GM23338 (cell line): Measurements from ENCODE around the gene CDKN1A. TPM values are rescaled to one million over a fixed set of nuclear protein-coding genes. Genes with fewer than 3 reads are reported as not detected.

Experiments
- ATAC-seq: fragments of 200-7000 bp; cut with Tn5 transposase; 3 replicates; pipeline ENCODE4 v1.9.1; 2020
- DNase-seq: peaks from one replicate; pipeline ENCODE4 v3.0.0-alpha.2; 2015; ENCODE audit warnings: low spot score
- H2AFZ ChIP-seq: fragments of 200-600 bp; sonication (generic); 2 replicates; pipeline ENCODE4 v1.8.0; 2016; ENCODE audit warnings: antibody characterized with exemption, mild to moderate bottlenecking, moderate library complexity
- H3F3A ChIP-seq: fragments of 200-600 bp; sonication (generic); replicated peaks from 2 replicates; pipeline ENCODE4 v1.8.0; 2017; ENCODE audit warnings: antibody characterized with exemption, mixed run types, low read depth
- H3K27ac ChIP-seq: fragments of 200-600 bp; sonication (generic); 2 replicates; pipeline ENCODE4 v1.6.1; 2016; ENCODE audit warnings: low read depth
- H3K27me3 ChIP-seq: fragments of 200-600 bp; sonication (generic); 2 replicates; pipeline ENCODE4 v1.8.0; 2016; ENCODE audit warnings: mild to moderate bottlenecking, mixed run types, moderate library complexity; ENCODE audit not compliant: insufficient read depth
- H3K36me3 ChIP-seq: fragments of 200-600 bp; sonication (generic); 2 replicates; pipeline ENCODE4 v1.8.0; 2016; ENCODE audit warnings: mild to moderate bottlenecking; ENCODE audit not compliant: insufficient read depth
- H3K4me1 ChIP-seq: fragments of 200-600 bp; sonication (generic); 2 replicates; pipeline ENCODE4 v1.8.0; 2016; ENCODE audit warnings: mild to moderate bottlenecking, moderate library complexity; ENCODE audit not compliant: insufficient read depth
- H3K4me2 ChIP-seq: fragments of 200-600 bp; sonication (generic); 2 replicates; pipeline ENCODE4 v1.7.1; 2017; ENCODE audit warnings: mixed run types
- H3K4me3 ChIP-seq: fragments of 200-600 bp; sonication (generic); 2 replicates; pipeline ENCODE4 v1.6.1; 2016; ENCODE audit warnings: mixed run types
- H3K79me2 ChIP-seq: fragments of 200-600 bp; sonication (generic); replicated peaks from 2 replicates; pipeline ENCODE4 v1.8.0; 2017; ENCODE audit warnings: mild to moderate bottlenecking; ENCODE audit not compliant: insufficient read depth
- H3K9me2 ChIP-seq: fragments of 200-600 bp; sonication (generic); 2 replicates; pipeline ENCODE4 v1.8.0; 2017; ENCODE audit not compliant: insufficient read depth
- H4K20me1 ChIP-seq: fragments of 200-600 bp; sonication (generic); replicated peaks from 2 replicates; pipeline ENCODE4 v1.8.0; 2017; ENCODE audit warnings: mild to moderate bottlenecking; ENCODE audit not compliant: insufficient read depth
- H3K27ac Mint-ChIP-seq: 2 replicates; pipeline ENCODE4 v1.8.0; 2020; ENCODE audit warnings: inconsistent platforms, mild to moderate bottlenecking, moderate library complexity, mixed read lengths
- H3K27me3 Mint-ChIP-seq: 3 replicates; pipeline ENCODE4 v1.8.0; 2022; ENCODE audit warnings: low read depth, mild to moderate bottlenecking, moderate library complexity, mixed read lengths, inconsistent platforms; ENCODE audit not compliant: insufficient read depth, poor library complexity
- H3K36me3 Mint-ChIP-seq: 3 replicates; pipeline ENCODE4 v1.8.0; 2021; ENCODE audit warnings: low read depth, mild to moderate bottlenecking, inconsistent platforms, moderate library complexity, mixed read lengths
- H3K4me1 Mint-ChIP-seq: 3 replicates; pipeline ENCODE4 v1.8.0; 2020; ENCODE audit warnings: mild to moderate bottlenecking, inconsistent platforms, mixed read lengths
- H3K4me3 Mint-ChIP-seq: 3 replicates; pipeline ENCODE4 v1.8.0; 2021; ENCODE audit warnings: moderate library complexity, mild to moderate bottlenecking, inconsistent platforms, mixed read lengths
- H3K9me3 Mint-ChIP-seq: 3 replicates; pipeline ENCODE4 v1.8.0; 2020; ENCODE audit warnings: moderate library complexity, mild to moderate bottlenecking, inconsistent platforms, mixed read lengths
- CREB1 ChIP-seq: fragments of 250-450 bp; sonication (Bioruptor Pico); IDR thresholded peaks from 2 replicates; pipeline ENCODE4 v1.5.0; 2020; ENCODE audit warnings: low read depth, mild to moderate bottlenecking, moderate library complexity
- CTCF ChIP-seq, 2 experiments: fragments of 200-600 bp in 1 of 2; sonication (generic) in 1 of 2; conservative IDR thresholded peaks; 2 replicates each; pipeline versions ENCODE4 v1.5.1 to v1.6.1; 2016 to 2017; ENCODE audit warnings: antibody characterized with exemption in 2 of 2, low read depth in 2 of 2, mild to moderate bottlenecking in 2 of 2, moderate library complexity in 1 of 2
- ETS1 ChIP-seq: IDR thresholded peaks from 2 replicates; pipeline ENCODE4 v1.6.1; 2016; ENCODE audit warnings: antibody characterized with exemption
- EZH2 ChIP-seq: fragments of 200-600 bp; sonication (generic); IDR thresholded peaks from one replicate; pipeline ENCODE4 v1.8.0; 2017; ENCODE audit warnings: antibody characterized with exemption, mild to moderate bottlenecking, low read depth; ENCODE audit not compliant: unreplicated experiment
- EZH2phosphoT487 ChIP-seq: fragments of 200-600 bp; sonication (generic); IDR thresholded peaks from one replicate; pipeline ENCODE4 v1.8.1; 2018; ENCODE audit warnings: antibody characterized with exemption; ENCODE audit not compliant: unreplicated experiment
- JUNB ChIP-seq: IDR thresholded peaks from one replicate; pipeline ENCODE4 v1.6.1; 2016; ENCODE audit warnings: antibody characterized with exemption; ENCODE audit not compliant: unreplicated experiment
- NANOG ChIP-seq: IDR thresholded peaks from 2 replicates; pipeline ENCODE4 v1.6.1; 2016; ENCODE audit warnings: antibody characterized with exemption, borderline replicate concordance
- POLR2AphosphoS5 ChIP-seq: IDR thresholded peaks from 2 replicates; pipeline ENCODE4 v1.6.1; 2016; ENCODE audit warnings: antibody characterized with exemption, low read depth
- REST ChIP-seq: IDR thresholded peaks from one replicate; pipeline ENCODE4 v1.6.1; 2018; ENCODE audit warnings: antibody characterized with exemption; ENCODE audit not compliant: unreplicated experiment
- STAT1 ChIP-seq: IDR thresholded peaks from one replicate; pipeline ENCODE4 v1.6.1; 2016; ENCODE audit warnings: antibody characterized with exemption; ENCODE audit not compliant: unreplicated experiment
- ZNF114 ChIP-seq: fragments of 250-450 bp; sonication (Bioruptor Pico); IDR thresholded peaks from 2 replicates; pipeline ENCODE4 v1.5.0; 2020; ENCODE audit warnings: mild to moderate bottlenecking, moderate library complexity
- ZNF331 ChIP-seq: fragments of 250-450 bp; sonication (Bioruptor Pico); IDR thresholded peaks from 2 replicates; pipeline ENCODE4 v1.5.0; 2020; ENCODE audit warnings: low read depth, mild to moderate bottlenecking, moderate library complexity
- ZNF462 ChIP-seq: fragments of 250-450 bp; sonication (Bioruptor Pico); IDR thresholded peaks from 2 replicates; pipeline ENCODE4 v1.5.0; 2020; ENCODE audit warnings: mild to moderate bottlenecking, moderate library complexity
- polyA plus RNA-seq: library from polyadenylated mRNA; unstranded; fragments of >200 nt; fragmentation: Nextera tagmentation; extraction: Ambion mirVana; gene quantifications from 2 replicates; pipeline ENCODE4 v1.2.1, GENCODE V29; 2016
- total RNA-seq: library from RNA; depleted of rRNA; stranded (reverse); fragments of >200 nt; shearing (Covaris generic); gene quantifications from 2 replicates; pipeline ENCODE4 v1.2.3, GENCODE V29; 2014

Gene CDKN1A
- total and polyA plus RNA-seq, 2 experiments from 2014 or later: 31.5 to 45.6 TPM

- 0 out of 2 replicates have a peak overlapping the region, but pooled peaks have one; percentile 70 for H3K4me2 ChIP-seq
- H3K27me3 Mint-ChIP-seq: peaks cover 9% of the 10 kb centered on the region
- H3K4me1 ChIP-seq: peaks cover 37% of the 10 kb centered on the region
- no peaks in the 10 kb centered on the region for H3K9me3 Mint-ChIP-seq
- peaks cover 43% of the 10 kb centered on the region for H3K4me1 Mint-ChIP-seq
- peak overlapping the region; percentile 66 for H2AFZ ChIP-seq
- no peaks in the 10 kb centered on the region for H4K20me1 ChIP-seq
- no peaks in the 10 kb centered on the region for H3K36me3 Mint-ChIP-seq
- H3K79me2 ChIP-seq: no peaks in the 10 kb centered on the region
- ATAC-seq (no peak), DNase-seq (no peak)
- no peak overlapping the region for H3K4me3 ChIP-seq
- peak overlapping the region; percentile 95 for H3K27ac Mint-ChIP-seq
- no peaks in the 10 kb centered on the region for H3K36me3 ChIP-seq
- peaks cover 6% of the 10 kb centered on the region; the same call in 1 of the 2 replicates for H3F3A ChIP-seq
- H3K27me3 ChIP-seq: peaks cover 2% of the 10 kb centered on the region; the same call in 1 of the 2 replicates
- H3K9me2 ChIP-seq: 0 out of 2 replicates have a peak, but pooled peaks cover 2% of the 10 kb centered on the region
- H3K4me3 Mint-ChIP-seq: no peak overlapping the region
- H3K27ac ChIP-seq: peak overlapping the region; percentile 95
- TF ChIP-seq POLR2AphosphoS5 (no peak), JUNB (no peak), CTCF (conservative IDR thresholded peaks at IDR 0.05; ENCODE audit: low read depth in 2 of 2) (no peak), ETS1 (no peak), REST (no peak), ZNF114 (CRISPR knock-in tag) (no peak), NANOG (no peak), EZH2 (no peak), STAT1 (no peak), ZNF462 (CRISPR knock-in tag) (no peak), EZH2phosphoT487 (no peak), CREB1 (no peak), ZNF331 (CRISPR knock-in tag) (no peak)
Observed at GRCh38 chr6:36666287-36666686, 12.2 kb upstream of the CDKN1A start.
